Lower leg skin (tissue), 3 donors: ENCODE results near the gene SDK1.

Experiments used
- CTCF ChIP-seq, 3 donors: fragments of 450-650 bp; IDR thresholded peaks; one replicate each; pipeline ENCODE4 v1.5.1; 2016; ENCODE audit warnings: antibody characterized with exemption in 3 of 3, mild to moderate bottlenecking in 3 of 3, moderate library complexity in 2 of 3
- POLR2A ChIP-seq, 2 donors: fragments of 450-650 bp; IDR thresholded peaks; one replicate each; pipeline ENCODE4 v1.6.1; 2016 to 2017; ENCODE audit warnings: antibody characterized with exemption in 2 of 2, mild to moderate bottlenecking in 1 of 2, moderate library complexity in 1 of 2

GRCh38 chr7:4269746-4270145 lies 968.7 kb downstream of the SDK1 start:
- TF ChIP-seq POLR2A (IDR thresholded peaks at IDR 0.05) (no peak), CTCF (IDR thresholded peaks at IDR 0.05) (no peak)
